HepG2 (cell line): ENCODE measurements around the gene CACNA2D3. TPM values are rescaled to one million over a fixed set of nuclear protein-coding genes. Genes with fewer than 3 reads are reported as not detected.

Experiments
- ATAC-seq: fragments of 200-7000 bp; cut with Tn5 transposase; 3 replicates; pipeline ENCODE4 v1.9.1; 2020; ENCODE audit warnings: mild to moderate bottlenecking, moderate library complexity
- BruUV-seq: library from RNA; stranded (reverse); fragments of 400-500 nt; replicated peaks from 2 replicates; lab custom pipeline; 2021; lab: Mats Ljungman, UMichigan
- CTCF ChIA-PET: fragments of 300-600 bp; formaldehyde crosslinking; extraction: SDS; loops from one replicate; lab custom pipeline; 2021; ENCODE audit warnings: low total read pairs, inconsistent platforms, low intra/inter-chr PET ratio; lab: Yijun Ruan, JAX
- POLR2A ChIA-PET: fragments of 350-600 bp; sonication (Branson Sonifier 250); formaldehyde crosslinking; loops from one replicate; lab custom pipeline; 2020; ENCODE audit warnings: antibody characterized with exemption, inconsistent platforms; lab: Yijun Ruan, JAX
- DNase-seq: peaks from one replicate; pipeline ENCODE4 v3.0.0-alpha.2; 2015; ENCODE audit warnings: low spot score
- FAIRE-seq: peaks from 3 replicates; lab custom pipeline; 2011; peaks lifted over from hg19 to GRCh38; lab: Jason Lieb, UNC
- H2AFZ ChIP-seq: one replicate; pipeline ENCODE4 v1.6.1; 2011; ENCODE audit warnings: low read length, inconsistent platforms
- H3K27ac ChIP-seq: fragments of 300-600 bp; 3 replicates; pipeline ENCODE4 v1.8.0; 2011; ENCODE audit warnings: mixed run types, mild to moderate bottlenecking, mixed read lengths, low read length, inconsistent platforms; ENCODE audit not compliant: insufficient read depth; ENCODE audit errors: extremely low read length
- H3K27me3 ChIP-seq, 2 experiments: fragments of 200-600 bp in 1 of 2; 2 replicates in 1 of 2; 3 replicates in 1 of 2; pipeline versions ENCODE4 v1.6.0 to v1.8.0; 2011; ENCODE audit warnings: low read length in 2 of 2, mild to moderate bottlenecking in 2 of 2, moderate library complexity in 2 of 2, inconsistent platforms in 1 of 2; ENCODE audit not compliant: insufficient read depth in 2 of 2, control insufficient read depth in 1 of 2
- H3K36me3 ChIP-seq, 2 experiments: fragments of 200-600 bp in 1 of 2; replicated peaks in 1 of 2; 2 replicates in 1 of 2; 3 replicates in 1 of 2; pipeline versions ENCODE4 v1.5.1 to v1.8.0; 2011; ENCODE audit warnings: low read length in 2 of 2, inconsistent platforms in 1 of 2; ENCODE audit not compliant: insufficient read depth in 2 of 2, control insufficient read depth in 1 of 2
- H3K4me1 ChIP-seq: 2 replicates; pipeline ENCODE4 v1.5.1; 2012; ENCODE audit warnings: low read length, inconsistent platforms; ENCODE audit not compliant: insufficient read depth
- H3K4me2 ChIP-seq: 2 replicates; pipeline ENCODE4 v1.6.0; 2011; ENCODE audit warnings: low read depth, low read length, inconsistent platforms
- H3K4me3 ChIP-seq, 3 experiments: fragments of 200-600 bp in 1 of 3; sonication (generic), shearing (Covaris generic) in 1 of 3; replicated peaks in 1 of 3; 2 replicates each; pipeline ENCODE4 v1.5.1; 2011 to 2016; ENCODE audit warnings: low read length in 3 of 3, inconsistent platforms in 2 of 3, low read depth in 2 of 3, mild to moderate bottlenecking in 2 of 3, control low read depth in 1 of 3, mixed read lengths in 1 of 3; ENCODE audit not compliant: insufficient read depth in 1 of 3
- H3K79me2 ChIP-seq: one replicate; pipeline ENCODE4 v1.6.1; 2011; ENCODE audit warnings: low read length, inconsistent platforms; ENCODE audit not compliant: insufficient read depth
- H3K9ac ChIP-seq: 2 replicates; pipeline ENCODE4 v1.6.0; 2011; ENCODE audit warnings: mild to moderate bottlenecking, low read depth, low read length, inconsistent platforms; ENCODE audit not compliant: insufficient read depth
- H3K9me3 ChIP-seq: 2 replicates; pipeline ENCODE4 v1.5.1; 2012; ENCODE audit warnings: mild to moderate bottlenecking, low read length
- H4K20me1 ChIP-seq: 2 replicates; pipeline ENCODE4 v1.6.0; 2011; ENCODE audit warnings: inconsistent platforms, mild to moderate bottlenecking, low read length, moderate library complexity; ENCODE audit not compliant: insufficient read depth
- BHLHE40 ChIP-seq: IDR thresholded peaks from 2 replicates; pipeline ENCODE4 v1.6.1; 2011; ENCODE audit warnings: low read length, improper control_type of control experiment
- DRAP1 ChIP-seq: IDR thresholded peaks from 2 replicates; pipeline ENCODE4 v1.6.1; 2016; ENCODE audit warnings: missing genetic modification reagents, missing compliant biosample characterization
- NCOA1 ChIP-seq: sonication (generic); formaldehyde crosslinking; IDR thresholded peaks from 2 replicates; pipeline ENCODE4 v1.9.0; 2021; ENCODE audit warnings: missing genetic modification reagents
- TAF1 ChIP-seq: sonication (generic); formaldehyde crosslinking; IDR thresholded peaks from 2 replicates; pipeline ENCODE4 v1.4.0; 2020; ENCODE audit warnings: missing genetic modification reagents
- ZC3H13 ChIP-seq: sonication (generic); formaldehyde crosslinking; IDR thresholded peaks from 2 replicates; pipeline ENCODE4 v1.8.1; 2023; ENCODE audit warnings: mild to moderate bottlenecking, missing genetic modification reagents, moderate library complexity
- ZFP90 ChIP-seq: sonication (generic); formaldehyde crosslinking; IDR thresholded peaks from 2 replicates; pipeline ENCODE4 v1.8.0; 2022; ENCODE audit warnings: missing genetic modification reagents, mild to moderate bottlenecking, inconsistent platforms, borderline replicate concordance
- ZNF674 ChIP-seq: sonication (generic); formaldehyde crosslinking; IDR thresholded peaks from 2 replicates; pipeline ENCODE4 v1.5.0; 2020; ENCODE audit warnings: low read depth, mild to moderate bottlenecking, missing genetic modification reagents
- WGBS: methylation state at CpG from one replicate; pipeline ENCODE4 v1.1.6; 2017; ENCODE audit warnings: low lambda C conversion rate; 5-methylcytosine and 5-hydroxymethylcytosine counted together
- in situ Hi-C: cut with HindIII; loops from 2 replicates; pipeline ENCODE4 v1.10.0; 2017; ENCODE audit warnings: low pct_unique_long_range_greater_than_20kb; ENCODE audit not compliant: extremely low pct_ligation_motif_present
- intact Hi-C: fragments of 100-400 bp; cut with micrococcal nuclease; formaldehyde crosslinking; loops from one replicate; pipeline ENCODE4 v1.10.0; 2022; ENCODE audit not compliant: unreplicated experiment
- polyA plus RNA-seq, 8 experiments: library from polyadenylated mRNA; depleted of rRNA in 3 of 8; stranded (reverse) in 7 of 8; unstranded in 1 of 8; fragments of >200 nt; fragmentation: Illumina TruSeq in 4 of 8; extraction: Trizol in 4 of 8; gene quantifications; 2 replicates each; pipeline versions ENCODE4 v1.2.1 to v1.2.3, GENCODE V29; 2011 to 2016; ENCODE audit warnings: low read depth in 4 of 8, missing spikeins in 1 of 8, mixed read lengths in 1 of 8; ENCODE audit not compliant: insufficient read depth in 1 of 8
- total RNA-seq, 5 experiments: library from RNA; depleted of rRNA; stranded (reverse); fragments of >200 nt; fragmentation: Illumina TruSeq; extraction: Trizol; gene quantifications; 2 replicates each; pipeline ENCODE4 v1.2.3, GENCODE V29; 2016; ENCODE audit warnings: low read depth in 1 of 5
- TF ChIP-seq, protein P1 (sequence below): sonication (generic); formaldehyde crosslinking; IDR thresholded peaks from 2 replicates; pipeline ENCODE4 v1.8.1; 2023; ENCODE audit warnings: missing genetic modification reagents, inconsistent platforms, borderline replicate concordance
- TF ChIP-seq, protein P2 (sequence below): sonication (generic); formaldehyde crosslinking; IDR thresholded peaks from 2 replicates; pipeline ENCODE4 v1.5.0; 2020; ENCODE audit warnings: mild to moderate bottlenecking, missing genetic modification reagents, borderline replicate concordance
- TF ChIP-seq, protein P3 (sequence below): sonication (generic); formaldehyde crosslinking; IDR thresholded peaks from 2 replicates; pipeline ENCODE4 v1.5.0; 2020; ENCODE audit warnings: missing genetic modification reagents, mild to moderate bottlenecking, borderline replicate concordance
- TF ChIP-seq, protein P4 (sequence below): IDR thresholded peaks from 2 replicates; pipeline ENCODE4 v1.6.1; 2016; ENCODE audit warnings: missing compliant biosample characterization, missing genetic modification reagents, borderline replicate concordance
- TF ChIP-seq, protein P5 (sequence below): sonication (generic); formaldehyde crosslinking; IDR thresholded peaks from 2 replicates; pipeline ENCODE4 v1.8.0; 2022; ENCODE audit warnings: missing genetic modification reagents, low read depth, mild to moderate bottlenecking, borderline replicate concordance

CACNA2D3 gene
- total and polyA plus RNA-seq, 2 of the 13 experiments (the other 11 are each of a cell fraction or from before 2014, with no cell fraction given) = not detected

- TF ChIP-seq, protein P1, sequence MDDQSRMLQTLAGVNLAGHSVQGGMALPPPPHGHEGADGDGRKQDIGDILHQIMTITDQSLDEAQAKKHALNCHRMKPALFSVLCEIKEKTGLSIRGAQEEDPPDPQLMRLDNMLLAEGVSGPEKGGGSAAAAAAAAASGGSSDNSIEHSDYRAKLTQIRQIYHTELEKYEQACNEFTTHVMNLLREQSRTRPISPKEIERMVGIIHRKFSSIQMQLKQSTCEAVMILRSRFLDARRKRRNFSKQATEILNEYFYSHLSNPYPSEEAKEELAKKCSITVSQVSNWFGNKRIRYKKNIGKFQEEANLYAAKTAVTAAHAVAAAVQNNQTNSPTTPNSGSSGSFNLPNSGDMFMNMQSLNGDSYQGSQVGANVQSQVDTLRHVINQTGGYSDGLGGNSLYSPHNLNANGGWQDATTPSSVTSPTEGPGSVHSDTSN (CRISPR knock-in tag) = no peak
- no peak for TF ChIP-seq ZNF674 (CRISPR knock-in tag)
- TF ChIP-seq, protein P2, sequence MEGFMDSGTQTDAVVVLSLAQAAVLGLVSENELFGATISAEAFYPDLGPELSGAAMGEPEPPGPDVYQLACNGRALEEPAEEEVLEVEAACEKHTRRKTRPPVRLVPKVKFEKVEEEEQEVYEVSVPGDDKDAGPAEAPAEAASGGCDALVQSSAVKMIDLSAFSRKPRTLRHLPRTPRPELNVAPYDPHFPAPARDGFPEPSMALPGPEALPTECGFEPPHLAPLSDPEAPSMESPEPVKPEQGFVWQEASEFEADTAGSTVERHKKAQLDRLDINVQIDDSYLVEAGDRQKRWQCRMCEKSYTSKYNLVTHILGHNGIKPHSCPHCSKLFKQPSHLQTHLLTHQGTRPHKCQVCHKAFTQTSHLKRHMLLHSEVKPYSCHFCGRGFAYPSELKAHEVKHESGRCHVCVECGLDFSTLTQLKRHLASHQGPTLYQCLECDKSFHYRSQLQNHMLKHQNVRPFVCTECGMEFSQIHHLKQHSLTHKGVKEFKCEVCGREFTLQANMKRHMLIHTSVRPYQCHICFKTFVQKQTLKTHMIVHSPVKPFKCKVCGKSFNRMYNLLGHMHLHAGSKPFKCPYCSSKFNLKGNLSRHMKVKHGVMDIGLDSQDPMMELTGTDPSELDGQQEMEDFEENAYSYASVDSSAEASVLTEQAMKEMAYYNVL (CRISPR knock-in tag) = no peak
- TF ChIP-seq, all 625 proteins: peak for 0
These were observed 222.4 kb downstream of the CACNA2D3 start (continued) for GRCh38 chr3:54344601-54345231.

- TF ChIP-seq NCOA1 (CRISPR knock-in tag) = no peak
- TF ChIP-seq DRAP1 (CRISPR knock-in tag) = no peak
- TF ChIP-seq, protein P3, sequence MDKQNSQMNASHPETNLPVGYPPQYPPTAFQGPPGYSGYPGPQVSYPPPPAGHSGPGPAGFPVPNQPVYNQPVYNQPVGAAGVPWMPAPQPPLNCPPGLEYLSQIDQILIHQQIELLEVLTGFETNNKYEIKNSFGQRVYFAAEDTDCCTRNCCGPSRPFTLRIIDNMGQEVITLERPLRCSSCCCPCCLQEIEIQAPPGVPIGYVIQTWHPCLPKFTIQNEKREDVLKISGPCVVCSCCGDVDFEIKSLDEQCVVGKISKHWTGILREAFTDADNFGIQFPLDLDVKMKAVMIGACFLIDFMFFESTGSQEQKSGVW (CRISPR knock-in tag) = no peak
- TF ChIP-seq TAF1 (CRISPR knock-in tag) = no peak
- no peak for TF ChIP-seq BHLHE40
- TF ChIP-seq, protein P4, sequence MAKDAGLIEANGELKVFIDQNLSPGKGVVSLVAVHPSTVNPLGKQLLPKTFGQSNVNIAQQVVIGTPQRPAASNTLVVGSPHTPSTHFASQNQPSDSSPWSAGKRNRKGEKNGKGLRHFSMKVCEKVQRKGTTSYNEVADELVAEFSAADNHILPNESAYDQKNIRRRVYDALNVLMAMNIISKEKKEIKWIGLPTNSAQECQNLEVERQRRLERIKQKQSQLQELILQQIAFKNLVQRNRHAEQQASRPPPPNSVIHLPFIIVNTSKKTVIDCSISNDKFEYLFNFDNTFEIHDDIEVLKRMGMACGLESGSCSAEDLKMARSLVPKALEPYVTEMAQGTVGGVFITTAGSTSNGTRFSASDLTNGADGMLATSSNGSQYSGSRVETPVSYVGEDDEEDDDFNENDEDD (CRISPR knock-in tag) = no peak
- no peak for TF ChIP-seq ZFP90 (CRISPR knock-in tag)
- no peak for TF ChIP-seq ZC3H13 (CRISPR knock-in tag)
- TF ChIP-seq, protein P5, sequence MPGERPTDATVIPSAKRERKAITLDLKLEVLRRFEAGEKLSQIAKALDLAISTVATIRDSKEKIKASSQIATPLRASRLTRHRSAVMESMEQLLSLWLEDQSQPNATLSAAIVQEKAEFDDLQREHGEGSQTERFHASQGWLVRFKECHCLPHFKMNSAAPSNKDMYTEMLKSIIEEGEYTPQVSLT (CRISPR knock-in tag) = no peak
- in situ Hi-C loops (no loop called here), intact Hi-C loops (no loop called here)
- H3K27ac ChIP-seq = no peak overlapping the region
- no peaks in the 10 kb centered on the region for H3K36me3 ChIP-seq
- DNase-seq (no peak), ATAC-seq (no peak), FAIRE-seq (no peak)
- H3K4me2 ChIP-seq = no peak overlapping the region
- no peaks in the 10 kb centered on the region for H3K9me3 ChIP-seq
- no peaks in the 10 kb centered on the region; a peak in 2 of 5 replicates for H3K27me3 ChIP-seq
- ChIA-PET CTCF (no interaction called here), POLR2A (no interaction called here)
- no peak overlapping the region for H3K9ac ChIP-seq
- BruUV-seq = no TSS peak
- no peak overlapping the region for H2AFZ ChIP-seq
- H3K79me2 ChIP-seq = no peaks in the 10 kb centered on the region
- no peak overlapping the region for H3K4me3 ChIP-seq
- H3K4me1 ChIP-seq = no peaks in the 10 kb centered on the region
- WGBS = 0% methylated on average over 2 of the region's 5 CpGs
- H4K20me1 ChIP-seq = no peaks in the 10 kb centered on the region
These were observed 223.6 kb downstream of the CACNA2D3 start for GRCh38 chr3:54345847-54346375.
